ENCODE results near the gene ECT2L.

Gene ECT2L

GRCh38 chr6:138795809-138796603, at the start of gene ECT2L:
Gene ECT2L, plus strand, starts transcription at chr6:138796087. Its CDS starts 17,188 bp downstream, at chr6:138813275.
- DNase-seq: no peak

GRCh38 chr6:138752017-138752416, 43.9 kb upstream of the ECT2L start:
- DNase-seq: no peak

GRCh38 chr6:138757136-138757535, 38.8 kb upstream of the ECT2L start:
- DNase-seq: no peak

- no peak for DNase-seq
Observed at GRCh38 chr6:138765896-138766655, 29.8 kb upstream of the ECT2L start.

GRCh38 chr6:138769102-138769676, 26.7 kb upstream of the ECT2L start:
- DNase-seq: no peak

GRCh38 chr6:138772596-138773176, 23.2 kb upstream of the ECT2L start:
- no peak for DNase-seq

GRCh38 chr6:138773177-138774091, 22.5 kb upstream of the ECT2L start, which contains the start of gene CCDC28A:
Gene CCDC28A, plus strand, starts transcription at chr6:138773769. Its CDS starts 2,352 bp downstream, at chr6:138776121.
- DNase-seq: peak; percentile 76

GRCh38 chr6:138774370-138774769, 21.5 kb upstream of the ECT2L start:
- no peak for DNase-seq

- no peak for DNase-seq
Observed at GRCh38 chr6:138776659-138777058, 19.2 kb upstream of the ECT2L start.

GRCh38 chr6:138778331-138778730, 17.6 kb upstream of the ECT2L start:
- no peak for DNase-seq

GRCh38 chr6:138782243-138782642, 13.6 kb upstream of the ECT2L start:
- no peak for DNase-seq

- no peak for DNase-seq
Observed at GRCh38 chr6:138785079-138785478, 10.8 kb upstream of the ECT2L start.

GRCh38 chr6:138785980-138786379, 9.9 kb upstream of the ECT2L start:
- no peak for DNase-seq

- DNase-seq: no peak
Observed at GRCh38 chr6:138787138-138787537, 8.7 kb upstream of the ECT2L start.

GRCh38 chr6:138796771-138797170, 884 bp downstream of the ECT2L start:
- no peak for DNase-seq

GRCh38 chr6:138797806-138798446, 2.0 kb downstream of the ECT2L start:
- DNase-seq: no peak

- DNase-seq: no peak
Observed at GRCh38 chr6:138800377-138801150, 4.7 kb downstream of the ECT2L start.

- no peak for DNase-seq
Observed at GRCh38 chr6:138803331-138803730, 7.4 kb downstream of the ECT2L start.

- no peak for DNase-seq
Observed at GRCh38 chr6:138803861-138804260, 8.0 kb downstream of the ECT2L start.

GRCh38 chr6:138805016-138805765, 9.3 kb downstream of the ECT2L start:
- no peak for DNase-seq

Measured in NCI-H187 treated with DMSO at 0.1 percent for 48 hours (cell line).